Lower leg skin (tissue), 4 donors: ENCODE measurements around the gene PSD2. TPM values are rescaled to one million over a fixed set of nuclear protein-coding genes. Genes with fewer than 3 reads are reported as not detected.

Source experiments
- DNase-seq, 2 donors: peaks; one replicate each; pipeline ENCODE4 v3.0.0-alpha.2; 2019; ENCODE audit warnings: low spot score in 2 of 2
- H3K4me3 ChIP-seq: fragments of 200-600 bp; sonication (generic); 2 replicates; pipeline ENCODE4 v1.5.1; 2017; ENCODE audit warnings: mild to moderate bottlenecking, low read depth; ENCODE audit not compliant: poor library complexity, severe bottlenecking
- POLR2A ChIP-seq, 2 donors: fragments of 450-650 bp; IDR thresholded peaks; one replicate each; pipeline ENCODE4 v1.6.1; 2016 to 2017; ENCODE audit warnings: antibody characterized with exemption in 2 of 2, mild to moderate bottlenecking in 1 of 2, moderate library complexity in 1 of 2
- WGBS, 2 donors: methylation state at CpG; one replicate each; pipeline ENCODE4 v1.1.5; 2018; 5-methylcytosine and 5-hydroxymethylcytosine counted together
- intact Hi-C: fragments of 100-400 bp; cut with DNase I; formaldehyde crosslinking; loops from one replicate; pipeline ENCODE4 v1.15.0; 2023; ENCODE audit warnings: low total_unique reads
- total RNA-seq, 4 donors: library from RNA; depleted of rRNA; stranded (reverse); fragments of >200 nt; gene quantifications; one replicate each; pipeline ENCODE4 v1.1.0, GENCODE V29; 2016
- TF ChIP-seq, protein P1 (sequence below), 3 donors: fragments of 450-650 bp; IDR thresholded peaks; one replicate each; pipeline ENCODE4 v1.5.1; 2016; ENCODE audit warnings: antibody characterized with exemption in 3 of 3, mild to moderate bottlenecking in 3 of 3, moderate library complexity in 2 of 3

The PSD2 gene
- total RNA-seq, 4 donors from 2014 or later: 0.15 to 0.30 (median 0.16) TPM

DNA sequence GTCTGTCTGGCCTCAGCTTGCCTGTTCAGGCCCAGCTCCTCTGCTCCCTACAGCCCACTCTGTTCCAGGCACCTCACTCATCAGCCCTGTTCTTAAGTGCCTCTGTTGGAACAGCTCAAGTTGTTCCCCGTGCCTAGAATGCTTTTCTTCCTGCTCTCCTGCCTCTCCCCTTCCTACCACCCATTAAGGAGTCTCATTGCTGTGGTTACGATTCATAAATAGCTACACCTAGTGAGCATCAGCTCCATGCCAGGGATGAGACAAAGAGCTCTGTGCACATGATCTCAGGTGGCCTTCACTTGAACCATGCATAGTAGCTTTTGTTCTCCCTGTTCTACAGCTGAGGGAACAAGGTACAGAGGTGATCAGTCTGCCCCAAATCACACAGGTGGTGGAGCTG is 54.3 kb downstream of the PSD2 start:
- no peak overlapping the region for H3K4me3 ChIP-seq
- TF ChIP-seq, protein P1, sequence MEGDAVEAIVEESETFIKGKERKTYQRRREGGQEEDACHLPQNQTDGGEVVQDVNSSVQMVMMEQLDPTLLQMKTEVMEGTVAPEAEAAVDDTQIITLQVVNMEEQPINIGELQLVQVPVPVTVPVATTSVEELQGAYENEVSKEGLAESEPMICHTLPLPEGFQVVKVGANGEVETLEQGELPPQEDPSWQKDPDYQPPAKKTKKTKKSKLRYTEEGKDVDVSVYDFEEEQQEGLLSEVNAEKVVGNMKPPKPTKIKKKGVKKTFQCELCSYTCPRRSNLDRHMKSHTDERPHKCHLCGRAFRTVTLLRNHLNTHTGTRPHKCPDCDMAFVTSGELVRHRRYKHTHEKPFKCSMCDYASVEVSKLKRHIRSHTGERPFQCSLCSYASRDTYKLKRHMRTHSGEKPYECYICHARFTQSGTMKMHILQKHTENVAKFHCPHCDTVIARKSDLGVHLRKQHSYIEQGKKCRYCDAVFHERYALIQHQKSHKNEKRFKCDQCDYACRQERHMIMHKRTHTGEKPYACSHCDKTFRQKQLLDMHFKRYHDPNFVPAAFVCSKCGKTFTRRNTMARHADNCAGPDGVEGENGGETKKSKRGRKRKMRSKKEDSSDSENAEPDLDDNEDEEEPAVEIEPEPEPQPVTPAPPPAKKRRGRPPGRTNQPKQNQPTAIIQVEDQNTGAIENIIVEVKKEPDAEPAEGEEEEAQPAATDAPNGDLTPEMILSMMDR (IDR thresholded peaks at IDR 0.05): no peak
- TF ChIP-seq POLR2A (IDR thresholded peaks at IDR 0.05): no peak
- no peak for DNase-seq
- intact Hi-C loops: no loop called here
- 55 to 63% methylated on average over 2 of the region's 2 CpGs for WGBS, 2 donors

DNA sequence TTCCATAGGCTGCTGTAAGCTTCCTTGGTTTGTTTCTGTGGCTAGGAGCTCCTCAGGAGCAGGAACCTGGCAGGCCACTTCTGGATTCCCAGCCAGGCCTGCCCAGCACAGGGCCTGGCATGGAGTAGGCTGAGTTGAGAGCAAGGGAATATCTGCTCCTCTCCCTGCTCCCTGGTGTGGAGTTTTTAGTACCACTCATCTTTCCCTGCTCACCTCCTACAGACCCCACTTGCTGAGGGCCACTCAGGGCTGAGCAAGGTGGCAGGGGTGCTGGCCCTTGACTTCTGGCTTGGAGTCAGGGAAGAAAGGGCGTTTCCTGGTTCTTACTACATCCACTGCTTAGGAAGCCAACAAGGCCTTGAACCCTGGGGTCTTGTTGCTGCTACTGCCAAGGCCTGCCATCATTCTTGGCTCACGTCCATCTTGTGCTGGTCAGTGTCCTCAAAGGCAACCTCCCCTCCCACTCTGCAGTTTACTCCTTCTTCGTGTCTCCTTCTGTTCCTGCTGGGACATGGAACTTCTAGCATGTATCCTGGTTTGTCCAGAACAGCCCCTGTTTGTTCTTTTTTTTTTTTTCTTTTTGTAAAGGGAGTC is 54.9 kb downstream of the PSD2 start:
- DNase-seq: no peak
- intact Hi-C loops: no loop called here
- WGBS, 2 donors: 80 to 84% methylated on average over 3 of the region's 3 CpGs
- TF ChIP-seq, protein P1 (IDR thresholded peaks at IDR 0.05): no peak
- no peak for TF ChIP-seq POLR2A (IDR thresholded peaks at IDR 0.05)
- H3K4me3 ChIP-seq: no peak overlapping the region

DNA sequence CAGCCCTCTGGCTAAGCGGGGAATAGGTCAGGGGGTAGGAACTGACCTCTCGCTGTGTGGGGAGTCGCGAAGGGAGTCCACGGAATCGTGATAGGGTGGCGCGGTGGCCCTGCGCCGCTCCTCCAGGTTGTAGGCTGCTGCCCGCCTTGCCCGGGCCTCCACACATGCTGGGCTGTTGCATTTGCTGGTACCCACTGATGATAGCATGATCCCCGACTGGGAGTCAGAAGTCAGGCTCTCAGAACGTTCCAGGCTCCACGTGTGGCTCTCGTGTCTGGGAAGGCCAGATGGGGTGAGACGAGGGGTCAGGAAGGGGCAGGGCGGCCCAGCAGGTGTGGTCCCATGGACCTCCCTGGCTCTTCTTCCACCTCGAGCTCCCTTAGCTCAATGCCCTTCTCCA is 56.0 kb downstream of the PSD2 start:
- intact Hi-C loops: no loop called here
- no peak overlapping the region for H3K4me3 ChIP-seq
- DNase-seq: no peak
- WGBS, 2 donors: 93 to 96% methylated on average over 19 of the region's 19 CpGs
- TF ChIP-seq, protein P1 (IDR thresholded peaks at IDR 0.05): no peak
- TF ChIP-seq POLR2A (IDR thresholded peaks at IDR 0.05): no peak

DNA sequence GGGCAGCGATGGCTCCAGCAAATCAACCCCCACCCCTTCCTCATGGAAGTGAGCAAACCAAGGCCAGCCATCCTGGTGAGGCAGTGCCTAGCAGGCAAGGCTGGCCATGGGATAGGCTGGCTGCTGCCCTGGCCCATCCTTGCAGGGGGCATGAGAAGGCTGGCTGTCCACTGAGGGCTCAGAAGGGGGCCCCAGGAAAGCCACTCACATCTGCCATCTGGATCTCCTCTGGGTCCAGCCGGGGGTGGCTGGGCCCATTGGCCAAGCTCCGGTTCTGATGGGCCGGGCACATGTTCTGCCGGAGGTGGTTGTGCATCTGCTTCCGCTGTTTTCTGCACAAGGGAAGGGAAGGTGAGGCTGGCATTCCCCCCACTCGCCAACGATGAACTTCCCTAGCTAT is 57.1 kb downstream of the PSD2 start:
- TF ChIP-seq, protein P1 (IDR thresholded peaks at IDR 0.05): no peak
- no peak for TF ChIP-seq POLR2A (IDR thresholded peaks at IDR 0.05)
- intact Hi-C loops: no loop called here
- DNase-seq: no peak
- WGBS, 2 donors: 84 to 96% methylated on average over 8 of the region's 8 CpGs
- H3K4me3 ChIP-seq: no peak overlapping the region

DNA sequence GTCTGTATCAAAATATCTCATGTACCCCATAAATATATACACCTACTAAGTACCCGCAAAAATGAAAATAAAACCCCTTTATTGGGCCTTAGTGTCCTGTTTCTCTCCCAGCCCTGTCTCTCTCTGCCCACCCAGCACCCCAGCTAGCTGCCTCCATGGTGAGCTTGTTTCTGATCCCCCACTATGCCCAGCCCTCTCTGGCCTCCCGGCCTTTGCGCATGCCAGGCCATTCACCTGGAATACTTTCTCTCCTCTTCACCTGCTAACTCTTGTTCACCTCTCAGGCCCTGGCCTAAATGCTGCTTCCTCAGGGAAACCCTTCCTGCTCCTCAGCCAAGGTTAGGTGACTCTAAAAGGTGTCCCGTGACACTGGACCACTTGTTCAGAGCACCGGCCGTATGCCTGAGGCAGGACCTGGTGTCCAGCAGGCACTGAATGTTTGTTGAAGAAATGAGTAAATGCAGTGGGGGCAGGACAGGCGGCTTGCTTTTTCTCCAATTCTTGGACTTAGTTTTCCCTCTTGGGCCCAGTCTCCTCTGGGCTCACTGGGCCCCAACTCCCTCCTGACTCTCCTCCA is 58.5 kb downstream of the PSD2 start:
- intact Hi-C loops: no loop called here
- no peak overlapping the region for H3K4me3 ChIP-seq
- TF ChIP-seq, protein P1 (IDR thresholded peaks at IDR 0.05): no peak
- no peak for TF ChIP-seq POLR2A (IDR thresholded peaks at IDR 0.05)
- DNase-seq: no peak
- WGBS, 2 donors: 96 to 98% methylated on average over 7 of the region's 7 CpGs

DNA sequence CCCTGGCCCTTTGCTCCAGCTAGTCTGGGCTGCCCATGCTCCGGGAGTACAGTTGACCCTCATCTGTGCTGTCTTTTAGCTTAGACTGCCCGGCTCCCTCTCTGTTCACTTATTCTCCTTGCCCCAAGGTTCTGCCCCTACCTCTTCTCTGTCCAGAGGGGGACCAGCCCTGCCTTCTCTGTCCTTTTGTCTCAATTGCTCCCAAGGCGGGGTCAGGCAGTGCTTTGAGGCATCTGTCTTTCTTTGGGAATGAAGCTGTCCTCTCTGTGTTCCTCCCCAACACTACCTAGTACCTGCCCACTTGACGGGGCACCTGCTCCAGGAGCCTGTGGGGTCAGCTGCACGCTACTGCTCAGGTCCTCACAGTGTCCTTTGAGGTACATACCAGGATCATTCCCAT is 59.3 kb downstream of the PSD2 start:
- no peak overlapping the region for H3K4me3 ChIP-seq
- 95% methylated on average over 5 of the region's 5 CpGs for WGBS, 2 donors
- no peak for DNase-seq
- intact Hi-C loops: no loop called here
- no peak for TF ChIP-seq POLR2A (IDR thresholded peaks at IDR 0.05)
- TF ChIP-seq, protein P1 (IDR thresholded peaks at IDR 0.05): no peak
